Activated T-cell treated with anti-CD3 and anti-CD28 coated beads, Interleukin-2, amount 50 U/mL, for 72 hours (primary cell): ENCODE results near the gene TAS2R13. TPM values are rescaled to one million over a fixed set of nuclear protein-coding genes. Genes with fewer than 3 reads are reported as not detected.

Experiments used
- total RNA-seq, 2 donors: library from RNA; stranded (reverse); gene quantifications; one replicate each; pipeline ENCODE4 v1.2.3, GENCODE V29; 2022

TAS2R13 gene
- total RNA-seq, 2 donors from 2014 or later: 0.53 TPM

Other genes with a start within 250 kb of the TAS2R13 start
- 1 to 10 TPM; 1.6 to 1.8 TPM for gene STYK1, start 235.5 kb downstream of the TAS2R13 start, total RNA-seq
- gene YBX3, start 186.2 kb downstream of the TAS2R13 start, total RNA-seq: 100 to 1,000 TPM; 108 to 132 TPM
- not detected for gene TAS2R7, start 106.9 kb downstream of the TAS2R13 start, total RNA-seq
- gene TAS2R8, start 102.3 kb downstream of the TAS2R13 start, total RNA-seq: not detected
- gene TAS2R9, start 99.4 kb downstream of the TAS2R13 start, total RNA-seq: not detected
- gene TAS2R10, start 83.2 kb downstream of the TAS2R13 start, total RNA-seq: under 1 TPM; 0.31 to 0.63 TPM
- 1 to 10 TPM; 2.1 to 3.0 TPM for gene PRR4, start 60.1 kb downstream of the TAS2R13 start, total RNA-seq
- 10 to 100 TPM; 13.0 to 17.6 TPM for gene PRH1, start 25.3 kb downstream of the TAS2R13 start, total RNA-seq
- not detected for gene PRH2, start 19.7 kb upstream of the TAS2R13 start, total RNA-seq
- gene TAS2R14, start 29.7 kb upstream of the TAS2R13 start, total RNA-seq: 1 to 10 TPM; 1.2 to 1.9 TPM
- 1 to 10 TPM in 1 of 2 donors, under 1 TPM in 1; 0.90 to 1.2 TPM for gene TAS2R50, start 77.3 kb upstream of the TAS2R13 start, total RNA-seq
- 1 to 10 TPM; 1.3 to 2.1 TPM for gene TAS2R20, start 88.7 kb upstream of the TAS2R13 start, total RNA-seq
- gene TAS2R19, start 113.1 kb upstream of the TAS2R13 start, total RNA-seq: 1 to 10 TPM; 2.1 to 3.5 TPM
- 1 to 10 TPM; 1.9 to 2.9 TPM for gene TAS2R31, start 121.8 kb upstream of the TAS2R13 start, total RNA-seq
- gene TAS2R46, start 152.7 kb upstream of the TAS2R13 start, total RNA-seq: under 1 TPM; 0.72 TPM
- gene TAS2R43, start 182.8 kb upstream of the TAS2R13 start, total RNA-seq: under 1 TPM; 0.48 to 0.97 TPM
- gene TAS2R30, start 225.1 kb upstream of the TAS2R13 start, total RNA-seq: 1 to 10 TPM; 2.3 to 2.8 TPM